ENCODE data around the gene RIMS1. TPM values are rescaled to one million over a fixed set of nuclear protein-coding genes. Genes with fewer than 3 reads are reported as not detected.

Gene RIMS1
- total and polyA plus RNA-seq, 4 donors = 30.1 to 128 (median 49.5) TPM

DNA sequence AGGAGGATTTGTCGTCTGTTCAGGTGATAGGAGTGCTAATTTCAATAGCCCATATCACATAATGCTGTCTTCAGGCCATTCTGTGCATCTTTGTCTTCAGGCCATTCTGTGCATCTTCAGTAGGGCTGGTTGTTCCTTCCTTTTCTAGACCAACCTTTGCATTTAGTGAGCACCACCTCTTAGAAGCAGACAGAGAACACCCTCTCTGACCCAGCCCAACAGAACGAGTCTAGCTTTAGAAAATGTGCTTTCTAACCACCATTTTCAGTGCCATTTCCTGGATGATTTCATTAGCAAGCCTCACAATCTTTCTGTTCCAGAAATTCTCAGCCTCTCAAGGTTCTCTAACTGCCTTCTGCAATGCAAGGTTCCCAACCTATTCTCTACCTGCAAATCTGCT lies 520.2 kb downstream of the RIMS1 start:
- no peaks in the 10 kb centered on the region for H3K4me1 ChIP-seq (ENCODE audit: control insufficient read depth, insufficient read depth, low read length)
- WGBS (ENCODE audit: insufficient coverage) = 80% methylated on average over 2 of the region's 2 CpGs

DNA sequence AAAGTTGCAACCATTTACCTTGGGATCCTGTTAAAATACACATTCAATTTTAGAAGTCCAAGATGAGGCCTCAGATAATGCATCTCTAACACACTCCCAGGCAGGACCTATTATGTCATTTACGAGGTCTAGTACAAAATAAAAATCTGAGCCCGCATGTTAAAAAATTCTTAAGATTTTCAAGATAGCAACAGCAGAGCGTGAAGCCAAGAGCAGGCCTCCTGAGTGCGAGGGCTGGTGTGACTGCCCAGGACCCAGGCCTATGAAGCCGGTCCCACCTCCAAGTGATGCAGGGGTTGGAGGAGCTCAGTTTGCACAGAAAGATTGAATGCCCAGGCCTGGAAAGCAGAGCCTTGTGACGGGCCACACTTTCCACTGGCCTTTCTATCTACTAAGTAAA lies 524.4 kb downstream of the RIMS1 start:
- H3K36me3 ChIP-seq (ENCODE audit: control insufficient read depth, insufficient read depth, low read length) = no peaks in the 10 kb centered on the region
- no peaks in the 10 kb centered on the region for H3K27me3 ChIP-seq (ENCODE audit: control insufficient read depth, insufficient read depth, low read length)
- H3K9me3 ChIP-seq (ENCODE audit: control insufficient read depth, insufficient read depth, low read length) = no peaks in the 10 kb centered on the region
- no peaks in the 10 kb centered on the region for H3K4me1 ChIP-seq (ENCODE audit: control insufficient read depth, insufficient read depth, low read length)
- no peak overlapping the region for H3K27ac ChIP-seq (ENCODE audit: low read depth, low read length)
- WGBS (ENCODE audit: insufficient coverage) = 91% methylated on average over 5 of the region's 6 CpGs
- no peak overlapping the region for H3K4me3 ChIP-seq (ENCODE audit: low read depth, low read length)
- no peak for DNase-seq (ENCODE audit: low read depth in 4 of 6, low spot score in 6 of 6)

More for the DNA sequence above, 520.2 kb downstream of the RIMS1 start:
- Histone ChIP-seq H3K9me3 (ENCODE audit: control insufficient read depth, insufficient read depth, low read length) (no peaks in the 10 kb centered on the region), H3K4me3 (ENCODE audit: low read depth, low read length) (no peak overlapping the region), H3K27ac (ENCODE audit: low read depth, low read length) (no peak overlapping the region), H3K36me3 (ENCODE audit: control insufficient read depth, insufficient read depth, low read length) (no peaks in the 10 kb centered on the region), H3K27me3 (ENCODE audit: control insufficient read depth, insufficient read depth, low read length) (no peaks in the 10 kb centered on the region)
- no peak for DNase-seq (ENCODE audit: low read depth in 4 of 6, low spot score in 6 of 6)

DNA sequence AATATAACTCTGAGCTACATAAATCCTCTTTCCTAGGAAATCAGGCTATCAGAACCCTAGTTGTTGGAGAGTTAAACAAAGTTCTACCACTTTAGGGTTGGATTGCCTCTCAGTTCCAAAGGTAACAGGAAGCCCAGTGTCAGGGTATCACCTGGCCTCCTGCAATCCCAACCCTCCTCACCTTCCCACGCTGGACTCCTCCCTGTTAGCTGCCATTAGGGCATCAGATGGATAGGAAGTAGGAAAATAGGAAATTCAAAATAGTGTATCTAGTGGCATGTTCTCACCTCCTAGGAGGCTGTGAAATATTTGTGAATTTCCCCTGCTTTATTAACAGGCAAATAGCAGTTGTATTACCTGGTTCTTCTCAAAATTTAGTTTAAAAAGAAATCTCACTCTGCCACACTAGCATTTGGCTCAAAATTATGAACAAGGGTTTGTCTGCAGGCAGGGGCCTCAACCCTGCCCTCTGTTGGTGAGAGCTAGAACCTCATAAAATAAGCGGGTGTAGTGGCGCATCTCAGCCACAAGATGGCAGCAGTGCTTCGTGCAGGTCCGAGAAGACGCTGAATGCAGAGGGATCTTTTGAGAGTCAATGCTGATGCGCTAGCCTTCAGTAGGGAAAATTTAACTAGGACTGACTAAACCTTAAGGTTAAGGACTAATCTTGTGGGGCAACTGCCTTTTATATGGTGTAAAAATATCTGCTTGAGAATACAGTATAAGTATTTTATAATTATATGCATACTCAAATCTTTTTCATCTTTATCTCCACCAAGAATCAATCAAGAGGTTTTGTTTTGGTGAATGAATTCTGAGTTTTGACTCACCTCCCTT lies 525.7 kb downstream of the RIMS1 start:
- Histone ChIP-seq H3K4me3 (ENCODE audit: low read depth, low read length) (no peak overlapping the region), H3K27ac (ENCODE audit: low read depth, low read length) (no peak overlapping the region), H3K4me1 (ENCODE audit: control insufficient read depth, insufficient read depth, low read length) (no peaks in the 10 kb centered on the region), H3K27me3 (ENCODE audit: control insufficient read depth, insufficient read depth, low read length) (no peaks in the 10 kb centered on the region), H3K9me3 (ENCODE audit: control insufficient read depth, insufficient read depth, low read length) (no peaks in the 10 kb centered on the region), H3K36me3 (ENCODE audit: control insufficient read depth, insufficient read depth, low read length) (no peaks in the 10 kb centered on the region)
- DNase-seq (ENCODE audit: low read depth in 4 of 6, low spot score in 6 of 6) = peak; percentile 65 to 96 (median 80)
- 0% methylated on average over 3 of the region's 7 CpGs for WGBS (ENCODE audit: insufficient coverage)

DNA sequence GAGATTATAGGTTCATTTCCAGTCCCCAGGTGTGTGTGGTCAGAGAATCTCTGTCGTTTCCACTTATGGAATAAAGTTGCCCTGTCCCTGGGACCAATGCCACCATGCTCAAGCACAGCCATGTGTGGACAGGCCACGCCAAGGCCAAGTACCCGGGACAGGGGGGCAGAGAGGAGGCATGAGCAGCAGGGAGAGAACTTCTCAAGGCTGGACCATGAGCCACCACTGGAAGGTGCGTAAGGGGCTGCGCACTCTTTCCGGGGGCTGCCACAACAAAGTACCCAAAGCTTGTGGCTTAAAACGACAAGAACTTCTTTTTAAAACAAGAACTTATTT lies 526.3 kb downstream of the RIMS1 start:
- H3K9me3 ChIP-seq (ENCODE audit: control insufficient read depth, insufficient read depth, low read length) = no peaks in the 10 kb centered on the region
- no peaks in the 10 kb centered on the region for H3K27me3 ChIP-seq (ENCODE audit: control insufficient read depth, insufficient read depth, low read length)
- H3K4me1 ChIP-seq (ENCODE audit: control insufficient read depth, insufficient read depth, low read length) = no peaks in the 10 kb centered on the region
- 87% methylated on average over 7 of the region's 7 CpGs for WGBS (ENCODE audit: insufficient coverage)
- no peaks in the 10 kb centered on the region for H3K36me3 ChIP-seq (ENCODE audit: control insufficient read depth, insufficient read depth, low read length)
- peak in 1 of 6 donors; percentile 10 for DNase-seq (ENCODE audit: low read depth in 4 of 6, low spot score in 6 of 6)
- no peak overlapping the region for H3K4me3 ChIP-seq (ENCODE audit: low read depth, low read length)
- no peak overlapping the region for H3K27ac ChIP-seq (ENCODE audit: low read depth, low read length)

DNA sequence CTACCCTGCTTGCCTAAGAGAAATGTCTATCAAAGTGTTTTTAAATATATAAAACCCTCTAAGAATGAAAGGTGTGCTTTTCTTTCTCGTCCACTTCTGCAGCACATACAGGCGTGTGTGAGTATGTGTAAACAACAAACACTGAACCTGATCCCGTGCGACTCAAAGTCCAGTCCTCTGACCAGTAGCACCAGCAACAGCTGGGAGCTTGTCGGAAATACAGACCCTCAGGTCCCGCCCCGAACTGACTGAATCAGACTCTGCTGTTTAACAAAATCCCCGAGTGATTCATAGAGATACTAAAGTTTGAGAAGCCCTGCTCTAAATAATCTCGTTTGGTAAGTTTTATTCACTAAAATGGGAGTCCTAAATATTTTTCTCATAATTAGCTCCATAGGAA lies 527.5 kb downstream of the RIMS1 start:
- no peak overlapping the region for H3K27ac ChIP-seq (ENCODE audit: low read depth, low read length)
- H3K4me1 ChIP-seq (ENCODE audit: control insufficient read depth, insufficient read depth, low read length) = peaks cover 3% of the 10 kb centered on the region
- no peak overlapping the region for H3K4me3 ChIP-seq (ENCODE audit: low read depth, low read length)
- 90% methylated on average over 7 of the region's 9 CpGs for WGBS (ENCODE audit: insufficient coverage)
- DNase-seq (ENCODE audit: low read depth in 4 of 6, low spot score in 6 of 6) = no peak
- H3K27me3 ChIP-seq (ENCODE audit: control insufficient read depth, insufficient read depth, low read length) = no peaks in the 10 kb centered on the region
- H3K36me3 ChIP-seq (ENCODE audit: control insufficient read depth, insufficient read depth, low read length) = no peaks in the 10 kb centered on the region
- H3K9me3 ChIP-seq (ENCODE audit: control insufficient read depth, insufficient read depth, low read length) = no peaks in the 10 kb centered on the region

DNA sequence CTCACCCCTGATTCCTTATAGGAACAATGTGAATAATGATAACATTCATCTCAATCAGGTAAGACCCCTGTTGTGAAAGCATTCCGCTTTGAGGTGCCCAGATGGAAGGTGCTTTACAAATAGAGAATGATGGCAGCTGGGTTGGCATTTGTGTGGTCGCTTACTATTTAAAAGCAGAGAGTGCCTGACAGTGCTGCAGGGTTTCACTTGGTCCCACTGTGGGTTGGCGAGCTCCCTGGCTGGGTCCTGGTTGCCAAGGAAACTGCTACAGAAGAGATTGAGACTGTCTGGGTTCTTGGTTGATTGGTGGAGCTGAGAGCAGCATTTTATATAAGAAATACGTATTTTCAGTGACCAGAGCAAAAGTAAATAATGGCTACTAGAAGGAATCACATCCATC lies 528.3 kb downstream of the RIMS1 start:
- no peaks in the 10 kb centered on the region for H3K9me3 ChIP-seq (ENCODE audit: control insufficient read depth, insufficient read depth, low read length)
- 32% methylated on average over 3 of the region's 4 CpGs for WGBS (ENCODE audit: insufficient coverage)
- peaks cover 3% of the 10 kb centered on the region for H3K4me1 ChIP-seq (ENCODE audit: control insufficient read depth, insufficient read depth, low read length)
- peak in 5 of 6 donors; percentile 27 to 86 (median 45) for DNase-seq (ENCODE audit: low read depth in 4 of 6, low spot score in 6 of 6)
- no peaks in the 10 kb centered on the region for H3K36me3 ChIP-seq (ENCODE audit: control insufficient read depth, insufficient read depth, low read length)
- no peaks in the 10 kb centered on the region for H3K27me3 ChIP-seq (ENCODE audit: control insufficient read depth, insufficient read depth, low read length)
- H3K27ac ChIP-seq (ENCODE audit: low read depth, low read length) = no peak overlapping the region
- H3K4me3 ChIP-seq (ENCODE audit: low read depth, low read length) = no peak overlapping the region

DNA sequence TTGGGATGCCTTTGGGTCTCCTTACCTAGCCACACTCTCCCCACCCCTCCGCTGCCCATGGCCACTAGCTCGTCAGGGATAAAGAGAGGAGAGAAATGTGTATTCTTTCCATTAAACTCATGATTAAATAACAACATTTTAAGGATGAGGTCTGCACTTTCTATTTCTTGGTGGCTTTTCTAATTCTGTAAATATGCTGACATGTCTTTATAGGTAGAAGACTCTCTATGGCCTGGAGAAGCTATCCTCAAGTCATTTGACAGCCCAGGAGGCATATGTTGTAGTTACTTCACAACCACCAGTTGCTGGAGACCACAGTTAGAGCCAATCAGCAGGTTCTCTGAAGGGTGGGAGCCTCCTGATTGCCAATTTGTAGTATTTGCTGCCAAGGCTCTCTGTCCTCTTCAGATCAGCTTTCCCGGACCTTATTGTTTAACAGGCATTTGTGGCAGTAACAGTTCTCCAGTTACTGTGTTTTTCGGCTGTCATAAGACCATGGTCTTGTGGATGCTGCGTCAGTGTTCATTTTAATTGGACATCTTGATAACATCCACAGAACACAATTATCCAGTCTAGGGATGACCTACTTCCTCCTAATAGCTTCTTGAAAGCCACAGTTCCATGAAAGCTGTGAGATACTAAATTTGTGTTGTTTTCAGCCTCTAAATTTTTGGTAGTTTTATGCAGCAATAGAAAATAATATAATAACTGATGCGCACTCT lies 530.6 kb downstream of the RIMS1 start:
- Histone ChIP-seq H3K27ac (ENCODE audit: low read depth, low read length) (no peak overlapping the region), H3K36me3 (ENCODE audit: control insufficient read depth, insufficient read depth, low read length) (no peaks in the 10 kb centered on the region), H3K27me3 (ENCODE audit: control insufficient read depth, insufficient read depth, low read length) (no peaks in the 10 kb centered on the region), H3K4me3 (ENCODE audit: low read depth, low read length) (no peak overlapping the region), H3K4me1 (ENCODE audit: control insufficient read depth, insufficient read depth, low read length) (peaks cover 3% of the 10 kb centered on the region), H3K9me3 (ENCODE audit: control insufficient read depth, insufficient read depth, low read length) (no peaks in the 10 kb centered on the region)
- WGBS (ENCODE audit: insufficient coverage) = 71% methylated on average over 2 of the region's 6 CpGs
- DNase-seq (ENCODE audit: low read depth in 4 of 6, low spot score in 6 of 6) = peak in 1 of 6 donors; percentile 15

DNA sequence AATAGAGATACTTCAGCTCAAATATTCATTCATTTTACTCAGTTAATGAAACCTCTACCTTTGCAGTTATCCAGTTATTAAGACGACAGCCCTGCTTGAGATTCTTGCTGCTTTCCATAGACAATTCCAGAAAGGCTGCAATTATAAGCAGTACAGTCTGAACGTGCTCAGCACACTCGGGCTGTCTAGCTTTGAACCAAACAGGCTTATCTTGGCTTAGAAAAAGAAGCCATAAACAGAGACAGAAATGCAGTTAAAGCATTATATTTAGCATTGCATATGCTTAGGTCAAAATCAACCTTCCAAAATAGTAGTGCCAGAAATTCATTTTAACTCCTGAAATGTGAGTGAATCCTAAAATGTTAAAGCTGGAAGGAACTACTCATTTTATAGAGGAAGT lies 531.4 kb downstream of the RIMS1 start:
- Histone ChIP-seq H3K36me3 (ENCODE audit: control insufficient read depth, insufficient read depth, low read length) (no peaks in the 10 kb centered on the region), H3K9me3 (ENCODE audit: control insufficient read depth, insufficient read depth, low read length) (no peaks in the 10 kb centered on the region), H3K27ac (ENCODE audit: low read depth, low read length) (no peak overlapping the region), H3K27me3 (ENCODE audit: control insufficient read depth, insufficient read depth, low read length) (no peaks in the 10 kb centered on the region), H3K4me1 (ENCODE audit: control insufficient read depth, insufficient read depth, low read length) (peaks cover 3% of the 10 kb centered on the region), H3K4me3 (ENCODE audit: low read depth, low read length) (no peak overlapping the region)
- 50% methylated on average over 3 of the region's 3 CpGs for WGBS (ENCODE audit: insufficient coverage)
- DNase-seq (ENCODE audit: low read depth in 4 of 6, low spot score in 6 of 6) = peak in 2 of 6 donors; percentile 54 to 75

DNA sequence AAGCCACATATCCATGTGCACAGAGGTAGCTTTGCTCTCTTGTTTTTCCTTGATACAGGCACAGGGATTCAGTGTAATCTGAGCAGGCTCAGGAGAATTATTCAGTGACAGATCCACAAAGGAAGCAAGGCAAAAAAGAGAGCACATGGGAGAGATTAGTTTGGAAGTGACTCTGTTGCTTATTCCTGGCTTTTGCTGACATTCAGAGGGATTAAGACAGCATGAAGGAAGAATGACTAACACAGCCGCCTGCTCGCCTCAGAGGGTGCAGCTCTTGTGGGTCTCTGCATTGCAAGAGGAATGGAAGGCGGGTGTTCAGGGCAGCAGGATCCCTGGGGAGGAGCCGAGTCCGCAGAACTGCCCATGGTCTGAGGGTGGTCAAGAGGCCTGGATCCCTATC lies 532.1 kb downstream of the RIMS1 start:
- no peaks in the 10 kb centered on the region for H3K27me3 ChIP-seq (ENCODE audit: control insufficient read depth, insufficient read depth, low read length)
- 87% methylated on average over 5 of the region's 5 CpGs for WGBS (ENCODE audit: insufficient coverage)
- peaks cover 3% of the 10 kb centered on the region for H3K4me1 ChIP-seq (ENCODE audit: control insufficient read depth, insufficient read depth, low read length)
- DNase-seq (ENCODE audit: low read depth in 4 of 6, low spot score in 6 of 6) = peak in 2 of 6 donors; percentile 55 to 76
- H3K27ac ChIP-seq (ENCODE audit: low read depth, low read length) = no peak overlapping the region
- H3K36me3 ChIP-seq (ENCODE audit: control insufficient read depth, insufficient read depth, low read length) = no peaks in the 10 kb centered on the region
- no peak overlapping the region for H3K4me3 ChIP-seq (ENCODE audit: low read depth, low read length)
- H3K9me3 ChIP-seq (ENCODE audit: control insufficient read depth, insufficient read depth, low read length) = no peaks in the 10 kb centered on the region

DNA sequence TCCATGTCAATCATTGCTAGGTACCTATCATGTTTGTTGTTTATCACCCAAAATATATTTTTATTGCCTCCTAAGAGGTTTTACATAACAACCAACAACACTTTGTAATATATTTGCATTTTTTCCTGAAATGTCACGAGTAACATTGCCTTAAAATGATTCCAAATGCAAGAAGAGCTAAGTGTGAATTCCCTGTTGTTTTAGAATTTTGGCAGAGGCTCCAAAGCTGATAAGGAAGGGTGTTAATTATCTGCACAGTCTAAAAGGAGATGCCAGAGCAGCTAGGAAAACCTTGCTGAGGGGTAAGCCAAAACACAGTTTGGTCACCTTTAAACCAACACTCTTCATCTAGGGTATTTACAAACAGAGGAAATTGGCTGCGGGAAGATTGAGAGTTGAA lies 533.6 kb downstream of the RIMS1 start:
- peaks cover 3% of the 10 kb centered on the region for H3K4me1 ChIP-seq (ENCODE audit: control insufficient read depth, insufficient read depth, low read length)
- no peak overlapping the region for H3K4me3 ChIP-seq (ENCODE audit: low read depth, low read length)
- peak in 1 of 6 donors; percentile 73 for DNase-seq (ENCODE audit: low read depth in 4 of 6, low spot score in 6 of 6)
- no peaks in the 10 kb centered on the region for H3K27me3 ChIP-seq (ENCODE audit: control insufficient read depth, insufficient read depth, low read length)
- WGBS (ENCODE audit: insufficient coverage) = no CpG with 5 or more reads among the region's 2 CpGs
- no peak overlapping the region for H3K27ac ChIP-seq (ENCODE audit: low read depth, low read length)
- H3K36me3 ChIP-seq (ENCODE audit: control insufficient read depth, insufficient read depth, low read length) = no peaks in the 10 kb centered on the region
- H3K9me3 ChIP-seq (ENCODE audit: control insufficient read depth, insufficient read depth, low read length) = no peaks in the 10 kb centered on the region
